Psoas muscle (tissue), 8 donors: ENCODE measurements around the gene CSKMT. TPM values are rescaled to one million over a fixed set of nuclear protein-coding genes. Genes with fewer than 3 reads are reported as not detected.
"Not testable (repeated sequence)": the region's sequence is repeated elsewhere in the genome, so short reads cannot be mapped to it uniquely, and the experiment has no call there.

Experiments used
- ATAC-seq, 4 donors: fragments of 200-7000 bp; cut with Tn5 transposase; one replicate each; pipeline ENCODE4 v1.9.1; 2020; ENCODE audit warnings: moderate library complexity in 3 of 4, mild to moderate bottlenecking in 2 of 4
- DNase-seq, 2 donors: peaks; one replicate each; pipeline ENCODE4 v3.0.0-alpha.2; 2020
- H3K27ac ChIP-seq: fragments of 200-600 bp; one replicate; pipeline ENCODE4 v1.8.0; 2022
- H3K27me3 ChIP-seq, 3 donors: fragments of 200-600 bp in 1 of 3; one replicate each; pipeline versions ENCODE4 v1.6.1 to v1.8.0; 2013 to 2022; ENCODE audit warnings: low read length in 2 of 3, mild to moderate bottlenecking in 2 of 3, moderate library complexity in 1 of 3; ENCODE audit not compliant: insufficient read depth in 3 of 3
- H3K36me3 ChIP-seq, 2 donors: fragments of 200-600 bp in 1 of 2; one replicate each; pipeline versions ENCODE4 v1.6.1 to v1.8.0; 2013 to 2022; ENCODE audit warnings: low read depth in 1 of 2, mild to moderate bottlenecking in 1 of 2, moderate library complexity in 1 of 2; ENCODE audit not compliant: insufficient read depth in 1 of 2
- H3K4me1 ChIP-seq: fragments of 200-600 bp; one replicate; pipeline ENCODE4 v1.8.0; 2022
- H3K4me3 ChIP-seq: fragments of 200-600 bp; one replicate; pipeline ENCODE4 v1.8.0; 2022; ENCODE audit warnings: mild to moderate bottlenecking
- H3K9me3 ChIP-seq: fragments of 200-600 bp; one replicate; pipeline ENCODE4 v1.8.0; 2022
- CTCF ChIP-seq: fragments of 200-600 bp; IDR thresholded peaks from one replicate; pipeline ENCODE4 v1.8.0; 2022; ENCODE audit warnings: antibody characterized with exemption
- WGBS, 3 donors: extraction: QIAGEN DNeasy Blood & Tissue Kit; methylation state at CpG; one replicate each; pipeline versions ENCODE4 v1.1.6 to v1.1.7; 2013; 5-methylcytosine and 5-hydroxymethylcytosine counted together
- intact Hi-C, 2 donors: fragments of 100-400 bp; cut with DNase I; formaldehyde crosslinking; loops; one replicate each; pipeline versions ENCODE4 v1.11.0 to v1.14.2; 2022
- polyA plus RNA-seq, 3 donors: library from polyadenylated mRNA; stranded (reverse); fragments of 200-250 nt; gene quantifications; one replicate each; pipeline ENCODE4 v1.2.3, GENCODE V29; 2013
- total RNA-seq, 4 donors: library from RNA; stranded (reverse); fragmentation: NEBNext Ultra II Directional in 2 of 4; extraction: Animal tissue kit (Norgen Biotek cat#: 25700) in 2 of 4; gene quantifications; one replicate each; pipeline versions ENCODE4 v1.2.1 to v1.2.4, GENCODE V29; 2021 to 2023
- donor health status: healthy with polysubstance abuse.
- donor health status: DM: no; HTN: no; CAD: no; lungs with moderate emphysema.
- donor health status: Bipolar disorder and iron deficiency.
- donor health status: healthy.
- donor health status: DM: yes; HTN: yes; CAD: no.
- donor health status: DM: no; HTN: no; CAD: no.
- donor health status: DM: no; HTN: no; CAD: no.
- donor health status: DM: yes; HTN: yes; CAD: no.

Gene CSKMT
- total and polyA plus RNA-seq, 7 donors = 3.8 to 12.8 (median 8.0) TPM

DNA sequence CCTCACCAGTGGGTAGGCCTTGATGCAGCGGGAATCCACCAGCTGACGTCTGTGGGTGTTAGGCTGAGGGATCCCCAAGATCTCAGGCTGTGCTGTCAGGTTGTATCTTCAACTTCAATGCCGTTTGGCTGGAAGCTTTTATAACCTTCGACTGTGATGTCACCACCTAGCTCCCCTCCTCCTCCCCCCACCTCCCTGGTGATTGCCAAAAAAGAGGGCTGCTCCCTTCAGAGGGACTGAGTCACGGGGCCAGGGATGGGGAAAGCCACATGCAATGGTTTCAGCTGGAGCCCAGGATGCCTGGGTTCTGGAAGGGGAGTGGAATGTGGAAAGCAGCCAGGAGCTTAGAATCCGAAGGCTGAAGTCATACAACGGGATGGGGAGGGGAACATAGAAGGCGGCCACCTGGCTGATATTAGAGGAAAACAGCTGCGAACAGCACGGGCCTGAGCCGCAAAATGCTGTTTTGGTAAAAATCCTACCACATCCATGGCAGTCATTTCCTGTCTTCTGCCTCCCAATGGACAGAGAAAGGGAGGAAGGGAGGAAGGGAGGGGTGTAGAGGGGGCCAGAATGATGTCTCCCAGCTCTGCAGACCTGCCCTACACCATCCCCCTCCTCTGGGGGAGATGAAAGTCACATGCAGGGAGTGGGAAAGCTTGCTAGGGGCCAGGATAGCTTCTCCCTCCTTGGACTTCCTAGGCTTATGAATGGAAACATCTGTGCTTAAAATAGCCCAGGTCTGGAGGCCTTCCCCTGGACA is 24.5 kb downstream of the CSKMT start, which contains the start of gene LRRN4CL:
TSS of gene LRRN4CL (minus strand) at position 110 of the 763 bp plus-strand sequence. CDS start 1,022 bp downstream, outside the sequence.
- WGBS, 3 donors = 21 to 32% (median 30%) methylated on average over 11 of the region's 11 CpGs

DNA sequence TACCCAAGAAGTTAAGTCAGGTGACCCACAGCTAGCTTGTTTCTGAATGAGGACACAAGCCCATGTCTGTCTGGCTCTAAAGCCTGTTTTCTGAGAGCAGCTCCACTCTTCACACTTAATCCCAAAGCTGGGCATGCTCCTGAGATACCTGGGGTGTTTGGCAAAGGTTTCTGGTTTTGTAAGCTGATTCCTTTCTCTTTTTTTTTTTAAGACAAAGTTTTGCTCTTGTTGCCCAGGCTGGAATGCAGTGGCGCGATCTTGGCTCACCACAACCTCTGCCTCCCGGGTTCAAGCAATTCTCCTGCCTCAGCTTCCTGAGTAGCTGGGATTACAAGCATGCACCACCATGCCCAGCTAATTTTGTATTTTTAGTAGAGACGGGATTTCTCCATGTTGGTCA is 28.5 kb downstream of the CSKMT start:
- ATAC-seq, H3K4me3 ChIP-seq, H3K9me3 ChIP-seq, H3K27me3 ChIP-seq, DNase-seq: not testable (repeated sequence)
- intact Hi-C loops = loop anchor here (2.0 to 10.0 kb wide), 4 partner anchors 13 to 299 kb away; partner anchors contain the start of gene TUT1 (in 1 of the 2)
- 72 to 95% (median 81%) methylated on average over 3 to 4 of the region's 4 CpGs for WGBS, 3 donors
- Histone ChIP-seq H3K4me1 (peaks cover 10% of the 10 kb centered on the region), H3K27ac (peak overlapping the region; percentile 79), H3K36me3 (peaks cover 0 to 45% of the 10 kb centered on the region in 2 donors)

More for the DNA sequence above, 24.5 kb downstream of the CSKMT start, which contains the start of gene LRRN4CL:
- Histone ChIP-seq H3K27ac (peak within 1 kb of the TSS; percentile 53), H3K4me3 (peak within 1 kb of the TSS; percentile 43), H3K36me3 (peaks cover 0 to 41% of the 10 kb centered on the region in 2 donors), H3K27me3 (no peaks in the 10 kb centered on the region), H3K4me1 (peaks cover 5% of the 10 kb centered on the region), H3K9me3 (no peaks in the 10 kb centered on the region)
- ATAC-seq = peak; percentile 64 to 80 (median 78)
- no peak for TF ChIP-seq CTCF
- peak; percentile 90 to 92 for DNase-seq
- intact Hi-C loops = loop anchor here (5.0 to 10.0 kb wide), 3 partner anchors 97 to 295 kb away; partner anchors contain the start of gene TUT1 (in 1 of the 2)

DNA sequence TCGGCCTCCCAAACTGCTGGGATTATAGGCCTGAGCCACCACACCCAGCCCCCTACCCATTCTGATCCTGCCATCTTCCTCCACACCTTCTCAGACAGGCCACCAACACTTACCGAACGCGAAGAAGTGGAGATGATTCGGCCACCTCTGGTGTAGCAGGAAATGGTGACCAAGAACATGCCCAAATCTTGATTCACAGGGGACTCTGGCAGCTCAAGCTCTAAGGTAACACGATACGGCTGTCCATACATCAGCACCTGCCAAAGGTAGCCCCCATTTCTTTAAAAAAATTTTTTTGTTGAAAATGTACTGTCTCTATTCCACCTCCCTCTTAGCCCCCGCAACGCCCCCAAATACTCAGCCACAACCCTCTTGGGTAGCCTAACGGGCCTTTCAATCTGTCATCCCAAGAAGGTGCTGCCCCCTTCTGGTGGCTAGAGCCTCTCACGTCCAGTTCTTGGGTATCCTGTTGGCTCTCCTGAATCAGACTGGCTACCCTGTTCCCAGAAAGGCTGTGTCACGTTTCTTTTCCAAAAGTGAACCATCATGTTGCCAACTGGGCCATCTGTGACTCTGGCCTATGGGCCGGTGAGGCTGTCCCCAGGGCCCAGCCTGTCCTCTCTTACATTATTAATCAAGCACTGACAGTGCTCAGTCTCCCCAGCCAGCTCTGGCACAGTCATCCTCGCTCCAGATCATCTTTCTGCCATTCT is 29.5 kb downstream of the CSKMT start:
- peak; percentile 95 to 97 (median 96) for ATAC-seq
- no peak overlapping the region for H3K4me3 ChIP-seq
- no peaks in the 10 kb centered on the region for H3K9me3 ChIP-seq
- peaks cover 10% of the 10 kb centered on the region for H3K4me1 ChIP-seq
- intact Hi-C loops = loop anchor here (2.0 to 10.0 kb wide), 4 partner anchors 14 to 300 kb away; partner anchors contain the start of gene TUT1 (in 1 of the 2)
- peak; percentile 87 for TF ChIP-seq CTCF
- peak overlapping the region; percentile 79 for H3K27ac ChIP-seq
- peaks cover 0 to 45% of the 10 kb centered on the region in 2 donors for H3K36me3 ChIP-seq
- H3K27me3 ChIP-seq = no peaks in the 10 kb centered on the region
- 28 to 35% (median 30%) methylated on average over 14 of the region's 14 CpGs for WGBS, 3 donors
- DNase-seq = peak; percentile 86 to 93

GRCh38 chr11:62702246-62702645 is 37.1 kb downstream of the CSKMT start:
- no peak for TF ChIP-seq CTCF
- Histone ChIP-seq H3K9me3 (no peaks in the 10 kb centered on the region), H3K36me3 (peaks cover 0 to 32% of the 10 kb centered on the region in 2 donors), H3K27me3 (no peaks in the 10 kb centered on the region), H3K4me1 (peaks cover 22% of the 10 kb centered on the region), H3K4me3 (no peak overlapping the region), H3K27ac (no peak overlapping the region)
- DNase-seq (no peak), ATAC-seq (no peak)
- intact Hi-C loops = no loop called here
- WGBS, 3 donors = 91 to 94% (median 94%) methylated on average over 8 to 11 of the region's 11 CpGs

GRCh38 chr11:62703921-62704320 is 38.8 kb downstream of the CSKMT start:
- DNase-seq, ATAC-seq, H3K27me3 ChIP-seq, H3K4me3 ChIP-seq, H3K9me3 ChIP-seq, intact Hi-C loops, H3K27ac ChIP-seq: not testable (repeated sequence)
- H3K4me1 ChIP-seq = peaks cover 38% of the 10 kb centered on the region
- WGBS, 3 donors = 82 to 94% (median 93%) methylated on average over 4 of the region's 4 CpGs
- H3K36me3 ChIP-seq = peaks cover 0 to 32% of the 10 kb centered on the region in 2 donors
